CD14-positive monocyte (primary cell): ENCODE measurements around the gene SOX5. TPM values are rescaled to one million over a fixed set of nuclear protein-coding genes. Genes with fewer than 3 reads are reported as not detected.

ENCODE experiments used
- DNase-seq, 3 donors: peaks; one replicate each; pipeline ENCODE4 v3.0.0-alpha.2; 2011 to 2022
- H2AFZ ChIP-seq: 2 replicates; pipeline ENCODE4 v1.6.0; 2012; ENCODE audit warnings: mild to moderate bottlenecking, low read depth, low read length, inconsistent platforms; ENCODE audit not compliant: insufficient read depth, poor library complexity, severe bottlenecking
- H3K27ac ChIP-seq, 2 donors: 1 replicate in 1 of 2; 2 replicates in 1 of 2; pipeline ENCODE4 v1.5.1; 2012 to 2013; ENCODE audit warnings: low read length in 2 of 2, control low read depth in 1 of 2, inconsistent platforms in 1 of 2, low read depth in 1 of 2, mild to moderate bottlenecking in 1 of 2
- H3K27me3 ChIP-seq, 2 donors: one replicate each; pipeline versions ENCODE4 v1.6.0 to v1.6.1; 2011 to 2013; ENCODE audit warnings: low read length in 2 of 2; ENCODE audit not compliant: control insufficient read depth in 2 of 2, insufficient read depth in 2 of 2
- H3K36me3 ChIP-seq, 2 donors: replicated peaks in 1 of 2; 1 replicate in 1 of 2; 2 replicates in 1 of 2; pipeline versions ENCODE4 v1.5.1 to v1.6.1; 2012 to 2013; ENCODE audit warnings: low read length in 2 of 2, control low read depth in 1 of 2, inconsistent platforms in 1 of 2, mild to moderate bottlenecking in 1 of 2; ENCODE audit not compliant: insufficient read depth in 2 of 2, control insufficient read depth in 1 of 2
- H3K4me1 ChIP-seq, 2 donors: 1 replicate in 1 of 2; 2 replicates in 1 of 2; pipeline versions ENCODE4 v1.5.1 to v1.6.1; 2012 to 2013; ENCODE audit warnings: low read length in 2 of 2, control low read depth in 1 of 2, inconsistent platforms in 1 of 2, mild to moderate bottlenecking in 1 of 2, moderate library complexity in 1 of 2; ENCODE audit not compliant: insufficient read depth in 2 of 2, control insufficient read depth in 1 of 2
- H3K4me2 ChIP-seq: replicated peaks from 2 replicates; pipeline ENCODE3; 2012; ENCODE audit warnings: low read length, moderate library complexity, mild to moderate bottlenecking; ENCODE audit not compliant: poor library complexity, severe bottlenecking; ENCODE audit errors: extremely low read depth
- H3K4me3 ChIP-seq, 3 experiments: fragments of 200-600 bp in 1 of 3; sonication (generic) in 1 of 3; replicated peaks in 1 of 3; 1 replicate in 2 of 3; 2 replicates in 1 of 3; pipeline ENCODE4 v1.5.1; 2011 to 2013; ENCODE audit warnings: low read length in 3 of 3, mild to moderate bottlenecking in 3 of 3, control low read depth in 2 of 3, low read depth in 2 of 3, inconsistent platforms in 1 of 3, moderate library complexity in 1 of 3
- H3K79me2 ChIP-seq: 2 replicates; pipeline ENCODE4 v1.6.0; 2012; ENCODE audit warnings: mild to moderate bottlenecking, control low read depth, inconsistent platforms, low read length, moderate library complexity; ENCODE audit not compliant: insufficient read depth
- H3K9ac ChIP-seq: 2 replicates; pipeline ENCODE4 v1.6.0; 2017; ENCODE audit warnings: low read length, mild to moderate bottlenecking; ENCODE audit not compliant: insufficient read depth, poor library complexity, severe bottlenecking
- H3K9me3 ChIP-seq, 2 donors: replicated peaks in 1 of 2; 1 replicate in 1 of 2; 2 replicates in 1 of 2; pipeline versions ENCODE4 v1.5.1 to v1.6.1; 2012 to 2013; ENCODE audit warnings: low read length in 2 of 2, control low read depth in 1 of 2; ENCODE audit not compliant: control insufficient read depth in 1 of 2, insufficient read depth in 1 of 2
- H4K20me1 ChIP-seq: 2 replicates; pipeline ENCODE4 v1.6.0; 2012; ENCODE audit warnings: mild to moderate bottlenecking, low read length, control low read depth, moderate library complexity; ENCODE audit not compliant: insufficient read depth
- H3K27ac Mint-ChIP-seq, 7 donors: one replicate each; pipeline ENCODE4 v1.8.0; 2020; ENCODE audit warnings: mild to moderate bottlenecking in 7 of 7, mixed read lengths in 7 of 7, moderate library complexity in 6 of 7, inconsistent platforms in 2 of 7
- H3K27me3 Mint-ChIP-seq, 3 donors: one replicate each; pipeline ENCODE4 v1.8.0; 2021 to 2022; ENCODE audit warnings: low read depth in 3 of 3, mild to moderate bottlenecking in 3 of 3, mixed read lengths in 3 of 3, moderate library complexity in 3 of 3, inconsistent platforms in 1 of 3
- H3K36me3 Mint-ChIP-seq, 2 donors: one replicate each; pipeline ENCODE4 v1.8.0; 2020; ENCODE audit warnings: mixed read lengths in 2 of 2, inconsistent platforms in 1 of 2, mild to moderate bottlenecking in 1 of 2
- H3K4me1 Mint-ChIP-seq: one replicate; pipeline ENCODE4 v1.8.0; 2020; ENCODE audit warnings: mild to moderate bottlenecking, mixed read lengths
- H3K4me3 Mint-ChIP-seq, 2 donors: one replicate each; pipeline ENCODE4 v1.8.0; 2020; ENCODE audit warnings: mild to moderate bottlenecking in 2 of 2, mixed read lengths in 2 of 2, moderate library complexity in 1 of 2
- H3K9me3 Mint-ChIP-seq, 7 donors: one replicate each; pipeline ENCODE4 v1.8.0; 2020 to 2022; ENCODE audit warnings: mixed read lengths in 7 of 7, mild to moderate bottlenecking in 6 of 7, moderate library complexity in 6 of 7, inconsistent platforms in 2 of 7
- WGBS: methylation state at CpG from one replicate; pipeline ENCODE4 v1.1.5; 2013; ENCODE audit warnings: missing lambda C conversion rate; ENCODE audit not compliant: insufficient coverage; 5-methylcytosine and 5-hydroxymethylcytosine counted together
- intact Hi-C, 2 donors: fragments of 100-400 bp; cut with micrococcal nuclease; formaldehyde crosslinking; loops; one replicate each; pipeline versions ENCODE4 v1.15.0 to v1.15.1; 2023
- polyA plus RNA-seq, 3 donors: library from polyadenylated mRNA; depleted of rRNA in 1 of 3; unstranded in 2 of 3; stranded (reverse) in 1 of 3; fragments of 300-500 nt in 2 of 3; fragments of >200 nt in 1 of 3; fragmentation: Illumina TruSeq in 2 of 3; gene quantifications; 1 replicate in 2 of 3; 2 replicates in 1 of 3; pipeline ENCODE4 v1.2.3, GENCODE V29; 2012 to 2021
- TF ChIP-seq, protein P1 (sequence below): fragments of 200-600 bp; IDR thresholded peaks from one replicate; pipeline ENCODE4 v1.8.0; 2022; ENCODE audit warnings: antibody characterized with exemption, mild to moderate bottlenecking

SOX5 gene
- polyA plus RNA-seq, 3 donors = not detected

DNA sequence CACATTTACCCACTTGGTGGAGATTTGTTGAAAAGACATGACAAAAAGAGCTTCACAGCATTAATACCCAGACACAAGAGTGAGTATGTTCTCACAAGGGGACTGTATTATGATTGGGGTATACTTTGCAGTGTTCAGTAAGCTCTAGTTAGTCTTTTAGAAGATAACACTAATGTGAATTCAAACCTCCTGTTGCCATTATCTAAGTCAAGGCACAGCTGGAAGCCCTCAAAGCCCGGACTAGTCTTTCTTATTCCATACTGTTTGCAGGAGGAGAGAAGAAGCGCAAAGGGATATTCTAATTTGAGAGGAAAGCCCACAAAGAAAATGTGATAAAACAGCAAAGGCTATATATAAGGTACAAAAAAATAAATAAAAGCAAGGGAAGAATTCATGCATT, 445.9 kb downstream of the SOX5 start:
- no peaks in the 10 kb centered on the region for H3K27me3 ChIP-seq
- no peak overlapping the region for H3K4me3 ChIP-seq
- Mint-ChIP-seq H3K9me3 (peaks cover 2 to 13% (median 6%) of the 10 kb centered on the region in 7 donors), H3K36me3 (no peaks in the 10 kb centered on the region), H3K4me1 (no peaks in the 10 kb centered on the region), H3K27ac (no peak overlapping the region), H3K4me3 (no peak overlapping the region), H3K27me3 (no peaks in the 10 kb centered on the region)
- no peak overlapping the region for H3K27ac ChIP-seq
- WGBS = no CpG with 5 or more reads among the region's 2 CpGs
- H3K4me2 ChIP-seq = no peak overlapping the region
- no peaks in the 10 kb centered on the region for H3K79me2 ChIP-seq
- intact Hi-C loops = no loop called here
- H2AFZ ChIP-seq = no peak overlapping the region
- TF ChIP-seq, protein P1, sequence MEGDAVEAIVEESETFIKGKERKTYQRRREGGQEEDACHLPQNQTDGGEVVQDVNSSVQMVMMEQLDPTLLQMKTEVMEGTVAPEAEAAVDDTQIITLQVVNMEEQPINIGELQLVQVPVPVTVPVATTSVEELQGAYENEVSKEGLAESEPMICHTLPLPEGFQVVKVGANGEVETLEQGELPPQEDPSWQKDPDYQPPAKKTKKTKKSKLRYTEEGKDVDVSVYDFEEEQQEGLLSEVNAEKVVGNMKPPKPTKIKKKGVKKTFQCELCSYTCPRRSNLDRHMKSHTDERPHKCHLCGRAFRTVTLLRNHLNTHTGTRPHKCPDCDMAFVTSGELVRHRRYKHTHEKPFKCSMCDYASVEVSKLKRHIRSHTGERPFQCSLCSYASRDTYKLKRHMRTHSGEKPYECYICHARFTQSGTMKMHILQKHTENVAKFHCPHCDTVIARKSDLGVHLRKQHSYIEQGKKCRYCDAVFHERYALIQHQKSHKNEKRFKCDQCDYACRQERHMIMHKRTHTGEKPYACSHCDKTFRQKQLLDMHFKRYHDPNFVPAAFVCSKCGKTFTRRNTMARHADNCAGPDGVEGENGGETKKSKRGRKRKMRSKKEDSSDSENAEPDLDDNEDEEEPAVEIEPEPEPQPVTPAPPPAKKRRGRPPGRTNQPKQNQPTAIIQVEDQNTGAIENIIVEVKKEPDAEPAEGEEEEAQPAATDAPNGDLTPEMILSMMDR = no peak
- no peak for DNase-seq
- H3K36me3 ChIP-seq = no peaks in the 10 kb centered on the region
- H4K20me1 ChIP-seq = no peaks in the 10 kb centered on the region
- H3K9ac ChIP-seq = no peak overlapping the region
- H3K9me3 ChIP-seq = peaks cover 12 to 25% of the 10 kb centered on the region in 2 donors
- H3K4me1 ChIP-seq = no peaks in the 10 kb centered on the region

- H3K27ac ChIP-seq = no peak overlapping the region
- Mint-ChIP-seq H3K27me3 (no peaks in the 10 kb centered on the region), H3K36me3 (no peaks in the 10 kb centered on the region), H3K4me3 (no peak overlapping the region), H3K27ac (no peak overlapping the region), H3K9me3 (peaks cover 2 to 15% (median 8%) of the 10 kb centered on the region in 7 donors), H3K4me1 (no peaks in the 10 kb centered on the region)
- intact Hi-C loops = no loop called here
- no peak for DNase-seq
- no peaks in the 10 kb centered on the region for H4K20me1 ChIP-seq
- H3K9me3 ChIP-seq = peaks cover 12 to 25% of the 10 kb centered on the region in 2 donors
- TF ChIP-seq, protein P1 = no peak
- H2AFZ ChIP-seq = no peak overlapping the region
- no peaks in the 10 kb centered on the region for H3K4me1 ChIP-seq
- no peaks in the 10 kb centered on the region for H3K79me2 ChIP-seq
- WGBS = 100% methylated on average over 1 of the region's 3 CpGs
- no peaks in the 10 kb centered on the region for H3K27me3 ChIP-seq
- H3K4me2 ChIP-seq = no peak overlapping the region
- H3K4me3 ChIP-seq = no peak overlapping the region
- H3K9ac ChIP-seq = no peak overlapping the region
- H3K36me3 ChIP-seq = no peaks in the 10 kb centered on the region
These were observed 447.2 kb downstream of the SOX5 start for GRCh38 chr12:23502259-23502658.
